WERI-Rb-1 (cell line): ENCODE measurements around the gene STON1.

Source experiments
- DNase-seq: peaks from one replicate; pipeline ENCODE4 v3.0.0-alpha.2; 2020
- H3K27ac ChIP-seq: fragments of 250-450 bp; sonication (Bioruptor Pico); 2 replicates; pipeline ENCODE4 v1.5.1; 2020; ENCODE audit warnings: mild to moderate bottlenecking, moderate library complexity
- H3K27me3 ChIP-seq: fragments of 250-450 bp; sonication (Bioruptor Pico); 2 replicates; pipeline ENCODE4 v1.5.1; 2021; ENCODE audit warnings: mild to moderate bottlenecking, low read depth, moderate library complexity; ENCODE audit not compliant: insufficient read depth, severe bottlenecking
- H3K36me3 ChIP-seq: fragments of 250-450 bp; sonication (Bioruptor Pico); 2 replicates; pipeline ENCODE4 v1.5.1; 2020; ENCODE audit warnings: mild to moderate bottlenecking, moderate library complexity
- H3K4me3 ChIP-seq: 2 replicates; pipeline ENCODE4 v1.5.1; 2011; ENCODE audit warnings: low read depth, mild to moderate bottlenecking, control low read depth, low read length
- H3K9me3 ChIP-seq: fragments of 250-450 bp; sonication (Bioruptor Pico); 2 replicates; pipeline ENCODE4 v1.5.1; 2021; ENCODE audit warnings: mild to moderate bottlenecking, moderate library complexity; ENCODE audit not compliant: severe bottlenecking
- CTCF ChIP-seq: IDR thresholded peaks from 2 replicates; pipeline ENCODE4 v1.5.1; 2011; ENCODE audit warnings: low read depth, mild to moderate bottlenecking, control low read depth, inconsistent platforms, low read length

The STON1 gene

GRCh38 chr2:48483916-48484315 lies 46.0 kb upstream of the STON1 start:
- no peak overlapping the region for H3K27ac ChIP-seq
- peaks cover 35% of the 10 kb centered on the region for H3K36me3 ChIP-seq
- no peak for DNase-seq
- no peak for TF ChIP-seq CTCF
- no peaks in the 10 kb centered on the region for H3K9me3 ChIP-seq
- no peak overlapping the region for H3K4me3 ChIP-seq
- no peaks in the 10 kb centered on the region for H3K27me3 ChIP-seq

GRCh38 chr2:48488545-48488944 lies 41.4 kb upstream of the STON1 start:
- Histone ChIP-seq H3K36me3 (peaks cover 48% of the 10 kb centered on the region), H3K4me3 (no peak overlapping the region), H3K9me3 (no peaks in the 10 kb centered on the region), H3K27ac (no peak overlapping the region), H3K27me3 (no peaks in the 10 kb centered on the region)
- TF ChIP-seq CTCF, result no peak
- DNase-seq, result no peak

- H3K36me3 ChIP-seq, result peaks cover 45% of the 10 kb centered on the region
- no peak overlapping the region for H3K4me3 ChIP-seq
- no peaks in the 10 kb centered on the region for H3K9me3 ChIP-seq
- no peak for TF ChIP-seq CTCF
- no peaks in the 10 kb centered on the region for H3K27me3 ChIP-seq
- H3K27ac ChIP-seq, result no peak overlapping the region
- DNase-seq, result no peak
These were observed 33.1 kb upstream of the STON1 start for GRCh38 chr2:48496849-48497248.

- peaks cover 24% of the 10 kb centered on the region for H3K36me3 ChIP-seq
- H3K9me3 ChIP-seq, result no peaks in the 10 kb centered on the region
- H3K27ac ChIP-seq, result no peak overlapping the region
These were observed 25.2 kb upstream of the STON1 start for GRCh38 chr2:48504647-48505327.

GRCh38 chr2:48507111-48507510 lies 22.8 kb upstream of the STON1 start:
- TF ChIP-seq CTCF, result no peak
- H3K36me3 ChIP-seq, result peaks cover 30% of the 10 kb centered on the region

More at GRCh38 chr2:48504647-48505327, 25.2 kb upstream of the STON1 start:
- no peak for DNase-seq
- no peak for TF ChIP-seq CTCF
- Histone ChIP-seq H3K4me3 (no peak overlapping the region), H3K27me3 (no peaks in the 10 kb centered on the region)

More at GRCh38 chr2:48507111-48507510, 22.8 kb upstream of the STON1 start:
- Histone ChIP-seq H3K9me3 (no peaks in the 10 kb centered on the region), H3K27me3 (no peaks in the 10 kb centered on the region), H3K4me3 (no peak overlapping the region), H3K27ac (no peak overlapping the region)
- DNase-seq, result no peak
